ENCODE results near the gene CDH12.
"Not testable (repeated sequence)": the region's sequence is repeated elsewhere in the genome, so short reads cannot be mapped to it uniquely, and the experiment has no call there.

DNA sequence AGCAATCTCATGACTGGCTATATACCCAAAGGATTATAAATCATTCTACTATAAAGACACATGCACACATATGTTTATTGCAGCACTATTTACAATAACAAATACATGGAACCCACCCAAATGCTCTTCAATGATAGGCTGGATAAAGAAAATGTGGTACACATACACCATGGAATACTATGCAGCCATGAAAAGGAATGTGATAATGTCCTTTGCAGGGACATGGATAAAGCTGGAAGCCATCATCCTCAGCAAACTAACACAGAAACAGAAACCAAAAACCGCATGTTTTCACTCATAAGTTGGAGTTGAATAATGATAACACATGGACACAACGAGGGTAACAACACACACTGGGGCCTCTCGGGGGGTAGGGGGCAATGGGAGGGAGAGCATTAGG is 520.2 kb downstream of the CDH12 start:
- TF ChIP-seq, protein P1, sequence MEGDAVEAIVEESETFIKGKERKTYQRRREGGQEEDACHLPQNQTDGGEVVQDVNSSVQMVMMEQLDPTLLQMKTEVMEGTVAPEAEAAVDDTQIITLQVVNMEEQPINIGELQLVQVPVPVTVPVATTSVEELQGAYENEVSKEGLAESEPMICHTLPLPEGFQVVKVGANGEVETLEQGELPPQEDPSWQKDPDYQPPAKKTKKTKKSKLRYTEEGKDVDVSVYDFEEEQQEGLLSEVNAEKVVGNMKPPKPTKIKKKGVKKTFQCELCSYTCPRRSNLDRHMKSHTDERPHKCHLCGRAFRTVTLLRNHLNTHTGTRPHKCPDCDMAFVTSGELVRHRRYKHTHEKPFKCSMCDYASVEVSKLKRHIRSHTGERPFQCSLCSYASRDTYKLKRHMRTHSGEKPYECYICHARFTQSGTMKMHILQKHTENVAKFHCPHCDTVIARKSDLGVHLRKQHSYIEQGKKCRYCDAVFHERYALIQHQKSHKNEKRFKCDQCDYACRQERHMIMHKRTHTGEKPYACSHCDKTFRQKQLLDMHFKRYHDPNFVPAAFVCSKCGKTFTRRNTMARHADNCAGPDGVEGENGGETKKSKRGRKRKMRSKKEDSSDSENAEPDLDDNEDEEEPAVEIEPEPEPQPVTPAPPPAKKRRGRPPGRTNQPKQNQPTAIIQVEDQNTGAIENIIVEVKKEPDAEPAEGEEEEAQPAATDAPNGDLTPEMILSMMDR (IDR thresholded peaks at IDR 0.05 in 4 of 5, conservative IDR thresholded peaks at IDR 0.05 in 1 of 5) = not testable (repeated sequence)
- not testable (repeated sequence) for TF ChIP-seq POLR2A (IDR thresholded peaks at IDR 0.05)

All from gastrocnemius medialis (tissue), 4 donors.